ENCODE results near the gene BAD.

Gene BAD

DNA sequence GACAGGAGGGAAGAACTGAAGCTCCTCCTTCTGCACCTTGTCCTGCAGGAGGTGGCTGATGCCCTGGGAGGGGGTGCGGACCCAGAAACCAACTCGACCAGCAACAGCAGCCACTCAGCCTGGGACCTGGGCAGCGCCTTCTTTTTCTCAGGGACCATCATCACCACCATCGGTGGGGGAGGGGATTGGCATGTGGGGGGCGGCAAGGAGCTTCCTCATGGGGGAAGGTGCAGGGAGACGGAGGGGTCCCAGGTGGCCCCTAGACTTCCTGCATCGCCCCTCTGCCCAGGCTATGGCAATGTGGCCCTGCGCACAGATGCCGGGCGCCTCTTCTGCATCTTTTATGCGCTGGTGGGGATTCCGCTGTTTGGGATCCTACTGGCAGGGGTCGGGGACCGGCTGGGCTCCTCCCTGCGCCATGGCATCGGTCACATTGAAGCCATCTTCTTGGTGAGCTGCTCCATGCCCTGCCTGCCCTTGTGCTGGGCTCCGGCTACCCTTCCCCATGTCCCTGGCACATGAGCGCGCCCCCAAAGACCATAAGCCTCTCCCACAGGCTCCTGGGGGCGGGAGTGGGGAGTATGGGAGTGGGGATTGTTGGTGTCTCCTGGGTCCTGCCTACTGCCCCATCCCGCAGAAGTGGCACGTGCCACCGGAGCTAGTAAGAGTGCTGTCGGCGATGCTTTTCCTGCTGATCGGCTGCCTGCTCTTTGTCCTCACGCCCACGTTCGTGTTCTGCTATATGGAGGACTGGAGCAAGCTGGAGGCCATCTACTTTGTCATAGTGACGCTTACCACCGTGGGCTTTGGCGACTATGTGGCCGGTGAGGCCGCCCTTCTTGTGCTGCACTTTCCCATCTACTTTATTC lies 12.6 kb upstream of the BAD start:
- TF ChIP-seq, protein P1, sequence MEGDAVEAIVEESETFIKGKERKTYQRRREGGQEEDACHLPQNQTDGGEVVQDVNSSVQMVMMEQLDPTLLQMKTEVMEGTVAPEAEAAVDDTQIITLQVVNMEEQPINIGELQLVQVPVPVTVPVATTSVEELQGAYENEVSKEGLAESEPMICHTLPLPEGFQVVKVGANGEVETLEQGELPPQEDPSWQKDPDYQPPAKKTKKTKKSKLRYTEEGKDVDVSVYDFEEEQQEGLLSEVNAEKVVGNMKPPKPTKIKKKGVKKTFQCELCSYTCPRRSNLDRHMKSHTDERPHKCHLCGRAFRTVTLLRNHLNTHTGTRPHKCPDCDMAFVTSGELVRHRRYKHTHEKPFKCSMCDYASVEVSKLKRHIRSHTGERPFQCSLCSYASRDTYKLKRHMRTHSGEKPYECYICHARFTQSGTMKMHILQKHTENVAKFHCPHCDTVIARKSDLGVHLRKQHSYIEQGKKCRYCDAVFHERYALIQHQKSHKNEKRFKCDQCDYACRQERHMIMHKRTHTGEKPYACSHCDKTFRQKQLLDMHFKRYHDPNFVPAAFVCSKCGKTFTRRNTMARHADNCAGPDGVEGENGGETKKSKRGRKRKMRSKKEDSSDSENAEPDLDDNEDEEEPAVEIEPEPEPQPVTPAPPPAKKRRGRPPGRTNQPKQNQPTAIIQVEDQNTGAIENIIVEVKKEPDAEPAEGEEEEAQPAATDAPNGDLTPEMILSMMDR (IDR thresholded peaks at IDR 0.05; ENCODE audit: control extremely low read depth, extremely low read depth, low read depth, missing control alignments): no peak
- ChIA-PET CTCF (interaction anchor here (0.9 to 1.8 kb wide), 3 partner anchors 9 to 92 kb away, joined by 3 to 5 read pairs (median 3); partner anchors contain the start of gene PLCB3), POLR2A (no interaction called here)

GRCh38 chr11:64296236-64296635 lies 11.8 kb upstream of the BAD start:
- no peak for DNase-seq (ENCODE audit: extremely low spot score)
- TF ChIP-seq, protein P1 (IDR thresholded peaks at IDR 0.05; ENCODE audit: control extremely low read depth, extremely low read depth, low read depth, missing control alignments): no peak
- CTCF ChIA-PET: interaction anchor here (0.8 to 1.2 kb wide), 3 partner anchors 8 to 44 kb away, joined by 3 read pairs; partner anchors contain the start of genes ESRRA and PLCB3
- POLR2A ChIA-PET: no interaction called here

More for the DNA sequence above, 12.6 kb upstream of the BAD start:
- no peak for DNase-seq (ENCODE audit: extremely low spot score)

GRCh38 chr11:64295760-64296159 lies 11.3 kb upstream of the BAD start:
- POLR2A ChIA-PET: no interaction called here
- TF ChIP-seq, protein P1 (IDR thresholded peaks at IDR 0.05; ENCODE audit: control extremely low read depth, extremely low read depth, low read depth, missing control alignments): no peak
- CTCF ChIA-PET: interaction anchor here (0.8 to 14.3 kb wide), 3 partner anchors 7 to 44 kb away, joined by 3 to 186 read pairs (median 3); partner anchors contain the start of genes CATSPERZ, ESRRA and PLCB3
- DNase-seq (ENCODE audit: extremely low spot score): no peak

DNA sequence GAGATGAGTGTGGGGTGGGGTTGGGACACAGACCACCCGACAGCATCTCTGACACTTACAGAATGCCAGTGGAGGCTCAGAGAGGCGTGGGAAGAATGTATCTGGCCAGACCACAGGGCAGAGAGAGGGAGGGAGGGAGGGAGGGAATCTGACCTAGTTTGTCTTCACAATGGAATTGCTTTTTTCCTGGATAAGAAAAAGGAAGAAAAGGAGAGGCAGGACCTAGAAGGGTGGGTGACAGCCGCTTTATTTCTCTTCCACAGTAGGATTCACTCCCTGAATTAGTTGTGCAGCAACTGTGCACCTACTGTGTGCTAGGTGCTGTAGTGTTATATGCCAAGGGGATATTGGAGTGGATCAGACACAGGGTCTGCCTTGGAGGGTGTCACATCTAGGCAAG lies 10.3 kb upstream of the BAD start:
- ChIA-PET POLR2A (interaction anchor here (0.6 to 0.7 kb wide), 2 partner anchors 8 to 28 kb away, joined by 6 read pairs; no protein-coding TSS in a partner anchor), CTCF (interaction anchor here (14.3 kb wide), 1 partner anchor 8 kb away, joined by 186 read pairs; the partner anchor contains the start of genes CATSPERZ and ESRRA)
- no peak for DNase-seq (ENCODE audit: extremely low spot score)

DNA sequence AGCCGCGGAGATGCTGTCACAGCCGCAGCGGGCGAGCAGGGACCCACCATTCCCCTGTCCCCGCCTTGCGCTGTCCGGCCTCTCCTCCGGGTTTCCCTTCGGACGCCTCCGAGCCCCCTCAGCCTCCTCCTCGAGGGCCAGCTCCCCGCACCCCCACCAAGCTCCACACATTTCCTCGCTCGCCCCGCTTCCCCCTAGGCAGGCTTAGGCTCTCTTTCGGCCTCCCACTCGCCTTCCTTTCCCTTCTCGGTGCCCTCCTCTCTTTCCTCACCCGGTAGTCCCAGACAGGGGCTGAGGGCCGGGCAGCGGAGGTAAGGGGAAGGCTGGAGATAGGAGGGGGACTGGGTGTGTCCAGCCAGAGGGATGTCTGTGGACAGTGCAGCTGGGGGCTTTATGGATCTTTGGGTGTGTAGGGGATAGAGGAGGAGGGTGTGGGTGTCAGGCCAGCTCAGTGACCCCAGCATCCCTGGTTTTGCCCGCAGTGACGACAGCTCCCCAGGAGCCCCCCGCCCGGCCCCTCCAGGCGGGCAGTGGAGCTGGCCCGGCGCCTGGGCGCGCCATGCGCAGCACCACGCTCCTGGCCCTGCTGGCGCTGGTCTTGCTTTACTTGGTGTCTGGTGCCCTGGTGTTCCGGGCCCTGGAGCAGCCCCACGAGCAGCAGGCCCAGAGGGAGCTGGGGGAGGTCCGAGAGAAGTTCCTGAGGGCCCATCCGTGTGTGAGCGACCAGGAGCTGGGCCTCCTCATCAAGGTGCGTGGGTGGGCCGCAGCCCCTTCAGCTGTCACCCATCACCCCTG lies 8.2 kb upstream of the BAD start:
- TF ChIP-seq, protein P1 (IDR thresholded peaks at IDR 0.05; ENCODE audit: control extremely low read depth, extremely low read depth, low read depth, missing control alignments): no peak
- no peak for DNase-seq (ENCODE audit: extremely low spot score)
- ChIA-PET CTCF (interaction anchor here (14.3 kb wide), 1 partner anchor 10 kb away, joined by 186 read pairs; the partner anchor contains the start of genes CATSPERZ and ESRRA), POLR2A (no interaction called here)

More for the DNA sequence above, 10.3 kb upstream of the BAD start:
- TF ChIP-seq, protein P1 (IDR thresholded peaks at IDR 0.05; ENCODE audit: control extremely low read depth, extremely low read depth, low read depth, missing control alignments): no peak

All from GM10248 (cell line).